Measurements from ENCODE around the gene DTX2. TPM values are rescaled to one million over a fixed set of nuclear protein-coding genes. Genes with fewer than 3 reads are reported as not detected.

The DTX2 gene
- total RNA-seq = 9.9 and 12.8 TPM in 2 replicates

DNA sequence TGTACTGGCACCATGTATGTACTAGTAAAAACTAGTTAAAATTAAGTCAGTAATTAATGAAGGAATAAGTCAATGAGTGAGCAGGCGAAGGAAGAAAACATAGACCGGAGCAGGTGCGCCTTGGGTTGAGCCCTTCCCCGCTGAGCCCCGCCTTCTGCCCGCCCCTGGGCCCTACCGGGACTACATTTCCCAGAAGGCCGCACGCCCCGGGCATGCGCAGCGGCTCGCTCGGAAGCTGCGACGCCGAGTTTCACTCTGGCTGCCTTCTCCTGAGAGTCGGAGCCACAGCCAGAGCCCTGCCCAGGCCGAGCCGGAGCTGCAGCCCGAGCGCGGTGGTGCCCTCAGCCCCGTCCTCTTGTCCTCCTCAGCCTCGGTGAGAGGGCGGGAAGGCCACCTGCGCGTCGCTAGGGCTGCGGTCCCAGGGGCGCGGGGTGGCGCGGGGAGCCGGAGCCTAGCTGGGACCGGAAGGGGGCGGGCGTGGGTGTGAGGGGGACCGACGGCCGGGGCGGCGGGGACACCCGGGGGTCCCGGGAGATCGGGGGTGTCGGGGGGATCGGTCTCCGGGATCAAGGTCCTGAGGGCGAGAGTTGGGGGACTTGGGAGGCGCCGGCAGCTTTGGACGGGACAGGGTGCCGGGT, at the start of gene DTX2:
DTX2 (plus strand) TSS at position 246 of the 638 bp plus-strand sequence. CDS start 18,801 bp downstream, outside the sequence.

DNA sequence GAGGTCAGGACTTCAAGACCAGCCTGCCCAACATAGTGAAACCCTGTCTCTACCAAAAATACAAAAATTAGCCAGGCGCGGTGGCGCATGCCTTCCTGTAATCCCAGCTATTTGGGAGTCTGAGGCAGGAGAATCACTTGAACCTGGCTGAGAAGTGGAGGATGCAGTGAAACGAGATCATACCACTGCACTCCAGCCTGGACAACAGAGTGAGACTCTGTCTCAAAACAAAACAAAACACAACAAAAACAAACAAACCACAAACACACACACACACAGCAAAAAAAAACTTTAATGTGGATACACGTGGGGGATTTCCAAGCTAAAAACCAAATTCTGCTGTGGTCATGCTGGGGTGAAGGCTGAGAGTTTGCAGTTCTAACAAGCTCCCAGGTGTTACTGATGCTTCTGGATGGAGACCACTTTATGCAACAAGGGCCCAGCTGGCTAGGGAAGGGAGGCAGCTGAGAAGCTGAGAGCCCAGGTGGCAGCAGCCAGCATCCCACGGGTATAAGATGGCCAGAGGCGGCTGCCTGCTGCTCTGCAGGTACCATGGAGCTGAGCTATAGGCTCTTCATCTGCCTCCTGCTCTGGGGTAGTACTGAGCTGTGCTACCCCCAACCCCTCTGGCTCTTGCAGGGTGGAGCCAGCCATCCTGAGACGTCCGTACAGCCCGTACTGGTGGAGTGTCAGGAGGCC, 36.9 kb upstream of the DTX2 start, which contains the start of gene ZP3:
ZP3 (plus strand) TSS at position 538 of the 699 bp plus-strand sequence; CDS start at position 553, 15 bp downstream.

DNA sequence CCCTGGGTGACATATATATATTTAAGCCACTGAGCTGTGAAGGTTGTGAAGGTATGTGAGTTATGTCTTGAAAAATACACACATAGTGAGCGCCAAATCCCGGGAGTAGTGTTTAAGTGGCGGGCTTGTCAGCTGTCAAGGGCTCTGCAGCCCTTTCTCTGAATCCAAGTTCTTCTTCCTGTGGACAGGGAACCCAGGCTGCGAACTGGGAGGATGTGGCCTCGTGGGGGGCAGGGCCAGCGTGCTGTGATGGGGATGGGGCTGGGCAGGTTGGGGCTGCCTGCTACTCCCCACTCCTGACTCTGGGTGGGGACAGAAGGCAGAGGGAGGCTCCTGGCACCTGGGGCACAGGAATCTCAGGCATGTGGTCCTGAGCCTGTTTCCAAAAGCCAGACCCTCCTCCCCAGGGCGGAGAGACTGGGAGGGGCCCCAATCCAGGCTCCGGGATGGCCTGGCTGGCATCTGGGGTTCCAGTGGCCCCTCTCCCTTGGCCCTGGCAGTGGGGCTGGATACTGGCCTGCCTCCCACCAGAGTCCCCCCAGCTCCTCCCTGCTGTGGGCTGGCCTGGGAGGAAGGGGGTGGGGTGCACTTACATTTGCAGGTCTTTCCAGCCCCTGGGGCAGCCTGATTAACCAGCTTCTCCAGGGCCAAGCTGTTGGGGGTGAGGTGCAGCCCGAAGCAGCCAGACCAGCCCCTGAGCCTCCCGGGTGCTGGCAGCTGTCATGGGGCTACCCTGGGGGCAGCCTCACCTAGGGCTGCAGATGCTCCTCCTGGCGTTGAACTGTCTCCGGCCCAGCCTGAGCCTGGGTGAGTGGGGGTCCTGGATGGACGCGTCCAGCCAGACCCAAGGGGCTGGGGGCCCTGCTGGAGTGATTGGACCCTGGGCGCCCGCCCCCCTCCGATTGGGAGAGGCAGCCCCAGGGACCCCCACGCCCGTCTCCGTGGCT, 48.7 kb downstream of the DTX2 start, which contains the start of gene UPK3B:
UPK3B (plus strand) TSS at position 622 of the 947 bp plus-strand sequence; CDS start at position 723, 101 bp downstream.

DNA sequence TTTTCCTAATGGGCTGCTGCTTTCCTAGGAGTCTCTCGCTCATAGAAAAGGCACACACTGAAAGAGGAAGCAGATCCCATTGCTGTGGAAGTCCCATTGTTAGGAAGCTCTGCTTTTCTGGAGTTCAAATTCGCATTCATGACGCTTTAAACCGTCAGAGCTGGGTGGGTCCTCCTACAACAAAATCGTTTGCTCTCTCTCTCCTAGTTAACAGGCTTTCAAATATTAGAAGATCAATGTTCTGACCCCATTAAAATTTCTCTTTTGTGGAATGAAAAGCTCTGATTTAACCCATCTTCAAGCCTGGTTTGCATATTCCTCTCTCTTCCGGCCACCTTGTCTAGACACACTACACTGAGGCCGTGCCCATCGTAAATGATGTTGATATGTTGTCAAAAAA, 81.7 kb downstream of the DTX2 start, which contains the start of gene SPDYE16:
SPDYE16 (minus strand) TSS at position 101 of the 400 bp plus-strand sequence. CDS start 1,838 bp downstream, outside the sequence.

Other genes with a start within 250 kb of the DTX2 start
- gene HSPB1, start 159.0 kb upstream of the DTX2 start, total RNA-seq = 306 and 368 TPM in 2 replicates
- gene YWHAG, start 102.7 kb upstream of the DTX2 start, total RNA-seq = 59.4 and 80.5 TPM in 2 replicates
- gene SSC4D, start 52.0 kb upstream of the DTX2 start, total RNA-seq = 0.16 and 0.18 TPM in 2 replicates
- 0.54 and 2.3 TPM in 2 replicates for gene ZP3, start 36.8 kb upstream of the DTX2 start, total RNA-seq
- gene UPK3B, start 48.8 kb downstream of the DTX2 start, total RNA-seq = not detected in 2 replicates
- not detected in 2 replicates for gene SPDYE16, start 81.6 kb downstream of the DTX2 start, total RNA-seq
- gene POMZP3, start 165.6 kb downstream of the DTX2 start, total RNA-seq = 4.2 TPM in 2 replicates

All from cardiac atrium fibroblast (primary cell).